ENCODE results near the gene VEPH1. TPM values are rescaled to one million over a fixed set of nuclear protein-coding genes. Genes with fewer than 3 reads are reported as not detected.

Gene VEPH1
- total RNA-seq, 1 experiment from 2014 or later: 27.3 TPM

DNA sequence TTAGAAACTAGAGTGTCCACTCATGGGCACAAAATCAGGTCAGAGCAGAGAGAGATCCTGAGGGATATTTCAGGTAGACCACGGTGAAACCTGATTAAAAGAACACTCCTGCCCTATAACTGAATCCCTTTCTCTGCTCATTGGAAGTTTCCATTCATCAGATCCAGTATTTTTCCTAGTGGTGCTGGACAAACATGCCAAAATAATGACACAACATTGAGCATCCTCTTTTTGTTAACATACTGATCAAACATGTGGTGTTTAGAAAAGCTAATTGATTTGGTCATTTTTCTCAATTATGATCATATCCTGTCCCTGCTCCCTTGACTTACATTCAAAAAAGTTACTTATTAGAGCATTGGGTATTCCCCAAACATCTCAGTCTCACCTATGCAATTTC lies 39.4 kb downstream of the VEPH1 start:
- Histone ChIP-seq H3K9ac (ENCODE audit: low read length) (no peak overlapping the region), H3K27me3 (ENCODE audit: low read length) (no peaks in the 10 kb centered on the region), H3K36me3 (ENCODE audit: low read depth, low read length) (no peaks in the 10 kb centered on the region), H3K4me2 (ENCODE audit: low read length) (peak overlapping the region; percentile 10; the same call in 1 of the 2 replicates), H3K79me2 (ENCODE audit: low read length) (no peaks in the 10 kb centered on the region), H2AFZ (ENCODE audit: low read length) (no peak overlapping the region), H3K9me3 (ENCODE audit: low read length) (no peaks in the 10 kb centered on the region), H4K20me1 (ENCODE audit: low read length) (no peaks in the 10 kb centered on the region), H3K27ac (ENCODE audit: low read length) (no peak overlapping the region), H3K9me2 (replicated peaks; ENCODE audit: low read length) (no peaks in the 10 kb centered on the region), H3F3A (ENCODE audit: low read length, unreplicated experiment) (no peaks in the 10 kb centered on the region), H3K4me1 (ENCODE audit: insufficient read depth, low read length) (peaks cover 58% of the 10 kb centered on the region), H3K4me3 (ENCODE audit: low read length) (no peak overlapping the region)
- peak; percentile 11 for ATAC-seq
- no TSS peak for BruUV-seq (replicated peaks)
- peak; percentile 51 for DNase-seq
- intact Hi-C loops (cut with micrococcal nuclease): no loop called here
- CTCF ChIA-PET: no interaction called here
- TF ChIP-seq EZH2phosphoT487 (IDR thresholded peaks at IDR 0.05; ENCODE audit: borderline replicate concordance, low read length): no peak
- TF ChIP-seq EZH2 (IDR thresholded peaks at IDR 0.05; ENCODE audit: low read length, unreplicated experiment): no peak
- TF ChIP-seq, protein P1, sequence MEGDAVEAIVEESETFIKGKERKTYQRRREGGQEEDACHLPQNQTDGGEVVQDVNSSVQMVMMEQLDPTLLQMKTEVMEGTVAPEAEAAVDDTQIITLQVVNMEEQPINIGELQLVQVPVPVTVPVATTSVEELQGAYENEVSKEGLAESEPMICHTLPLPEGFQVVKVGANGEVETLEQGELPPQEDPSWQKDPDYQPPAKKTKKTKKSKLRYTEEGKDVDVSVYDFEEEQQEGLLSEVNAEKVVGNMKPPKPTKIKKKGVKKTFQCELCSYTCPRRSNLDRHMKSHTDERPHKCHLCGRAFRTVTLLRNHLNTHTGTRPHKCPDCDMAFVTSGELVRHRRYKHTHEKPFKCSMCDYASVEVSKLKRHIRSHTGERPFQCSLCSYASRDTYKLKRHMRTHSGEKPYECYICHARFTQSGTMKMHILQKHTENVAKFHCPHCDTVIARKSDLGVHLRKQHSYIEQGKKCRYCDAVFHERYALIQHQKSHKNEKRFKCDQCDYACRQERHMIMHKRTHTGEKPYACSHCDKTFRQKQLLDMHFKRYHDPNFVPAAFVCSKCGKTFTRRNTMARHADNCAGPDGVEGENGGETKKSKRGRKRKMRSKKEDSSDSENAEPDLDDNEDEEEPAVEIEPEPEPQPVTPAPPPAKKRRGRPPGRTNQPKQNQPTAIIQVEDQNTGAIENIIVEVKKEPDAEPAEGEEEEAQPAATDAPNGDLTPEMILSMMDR (conservative IDR thresholded peaks at IDR 0.05; ENCODE audit: low read depth, low read length): no peak
- POLR2A ChIA-PET (ENCODE audit: unreplicated experiment): no interaction called here

DNA sequence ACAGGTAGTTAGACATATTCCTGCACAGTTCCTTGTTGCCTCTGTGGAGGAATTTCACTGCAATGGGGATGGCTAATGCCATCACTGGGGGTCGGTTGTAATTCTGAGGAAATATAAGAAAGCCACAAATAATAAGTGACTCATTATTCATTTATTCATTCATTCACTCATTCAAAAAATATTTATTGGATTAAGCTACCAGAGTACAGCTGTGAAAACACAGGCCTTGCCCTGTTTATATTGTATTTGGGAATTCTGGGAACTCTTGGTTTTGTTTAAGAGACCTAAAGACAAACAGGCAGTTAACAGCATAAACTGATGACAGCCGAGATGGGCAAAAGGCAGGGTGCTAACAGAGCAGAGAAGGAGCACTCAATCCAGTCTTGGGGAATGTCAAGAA lies 43.0 kb downstream of the VEPH1 start:
- H3K9ac ChIP-seq (ENCODE audit: low read length): peak overlapping the region; percentile 30; the same call in 1 of the 2 replicates
- intact Hi-C loops (cut with micrococcal nuclease): no loop called here
- H3K79me2 ChIP-seq (ENCODE audit: low read length): no peaks in the 10 kb centered on the region
- no peaks in the 10 kb centered on the region for H4K20me1 ChIP-seq (ENCODE audit: low read length)
- no peaks in the 10 kb centered on the region for H3K27me3 ChIP-seq (ENCODE audit: low read length)
- peak overlapping the region; percentile 41 for H2AFZ ChIP-seq (ENCODE audit: low read length)
- ChIA-PET POLR2A (ENCODE audit: unreplicated experiment) (interaction anchor here (0.6 kb wide), 1 partner anchor 16 kb away, joined by 3 read pairs; no protein-coding TSS in a partner anchor), CTCF (interaction anchor here (0.6 kb wide), 1 partner anchor 73 kb away, joined by 8 read pairs; no protein-coding TSS in a partner anchor)
- peak overlapping the region; percentile 50 for H3K4me3 ChIP-seq (ENCODE audit: low read length)
- peak; percentile 86 for DNase-seq
- no TSS peak for BruUV-seq (replicated peaks)
- no peaks in the 10 kb centered on the region for H3F3A ChIP-seq (ENCODE audit: low read length, unreplicated experiment)
- peak; percentile 84 for ATAC-seq
- peak overlapping the region; percentile 85 for H3K27ac ChIP-seq (ENCODE audit: low read length)
- H3K4me2 ChIP-seq (ENCODE audit: low read length): peak overlapping the region; percentile 72
- no peaks in the 10 kb centered on the region for H3K9me3 ChIP-seq (ENCODE audit: low read length)
- no peaks in the 10 kb centered on the region for H3K9me2 ChIP-seq (replicated peaks; ENCODE audit: low read length)
- TF ChIP-seq, protein P1 (conservative IDR thresholded peaks at IDR 0.05; ENCODE audit: low read depth, low read length): no peak
- TF ChIP-seq EZH2 (IDR thresholded peaks at IDR 0.05; ENCODE audit: low read length, unreplicated experiment) (no peak), EZH2phosphoT487 (IDR thresholded peaks at IDR 0.05; ENCODE audit: borderline replicate concordance, low read length) (no peak)
- peaks cover 45% of the 10 kb centered on the region for H3K4me1 ChIP-seq (ENCODE audit: insufficient read depth, low read length)
- no peaks in the 10 kb centered on the region for H3K36me3 ChIP-seq (ENCODE audit: low read depth, low read length)

DNA sequence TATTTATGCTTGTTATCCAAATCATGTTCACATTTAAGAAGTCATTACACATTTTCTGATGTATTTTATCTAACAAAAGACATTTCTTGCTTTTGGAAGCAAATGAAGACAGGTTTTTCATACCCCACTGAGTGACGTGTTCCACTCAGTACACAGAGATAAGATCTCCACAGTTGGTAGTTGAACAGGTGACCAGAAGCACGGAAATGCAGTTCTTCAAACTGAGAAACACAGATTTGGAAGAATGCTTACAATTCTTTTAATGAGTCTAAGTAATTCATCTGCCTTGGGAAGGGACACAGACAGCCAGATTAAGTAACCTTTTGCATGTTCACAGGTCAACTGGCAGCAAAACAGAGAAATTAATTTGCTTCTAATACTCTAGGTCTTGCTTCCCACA lies 43.5 kb downstream of the VEPH1 start:
- peak overlapping the region; percentile 72 for H3K4me2 ChIP-seq (ENCODE audit: low read length)
- H3K79me2 ChIP-seq (ENCODE audit: low read length): no peaks in the 10 kb centered on the region
- peak overlapping the region; percentile 85 for H3K27ac ChIP-seq (ENCODE audit: low read length)
- peak; percentile 71 for DNase-seq
- H3K9me2 ChIP-seq (replicated peaks; ENCODE audit: low read length): no peaks in the 10 kb centered on the region
- intact Hi-C loops (cut with micrococcal nuclease): no loop called here
- no peaks in the 10 kb centered on the region for H3K9me3 ChIP-seq (ENCODE audit: low read length)
- ChIA-PET POLR2A (ENCODE audit: unreplicated experiment) (interaction anchor here (0.6 kb wide), 1 partner anchor 285 kb away, joined by 6 read pairs; no protein-coding TSS in a partner anchor), CTCF (no interaction called here)
- H3K4me3 ChIP-seq (ENCODE audit: low read length): peak overlapping the region; percentile 50
- H2AFZ ChIP-seq (ENCODE audit: low read length): peak overlapping the region; percentile 13; the same call in 1 of the 2 replicates
- peak overlapping the region; percentile 30; the same call in 1 of the 2 replicates for H3K9ac ChIP-seq (ENCODE audit: low read length)
- ATAC-seq: peak; percentile 32
- BruUV-seq (replicated peaks): TSS peak; percentile 84
- H3F3A ChIP-seq (ENCODE audit: low read length, unreplicated experiment): no peaks in the 10 kb centered on the region
- no peak for TF ChIP-seq EZH2 (IDR thresholded peaks at IDR 0.05; ENCODE audit: low read length, unreplicated experiment)
- H3K27me3 ChIP-seq (ENCODE audit: low read length): no peaks in the 10 kb centered on the region
- peaks cover 45% of the 10 kb centered on the region for H3K4me1 ChIP-seq (ENCODE audit: insufficient read depth, low read length)
- H3K36me3 ChIP-seq (ENCODE audit: low read depth, low read length): no peaks in the 10 kb centered on the region
- no peaks in the 10 kb centered on the region for H4K20me1 ChIP-seq (ENCODE audit: low read length)

Measured in PC-3 (cell line).